ENCODE results near the gene VPS72.
"Not testable (repeated sequence)": the region's sequence is repeated elsewhere in the genome, so short reads cannot be mapped to it uniquely, and the experiment has no call there.

The VPS72 gene, protein sequence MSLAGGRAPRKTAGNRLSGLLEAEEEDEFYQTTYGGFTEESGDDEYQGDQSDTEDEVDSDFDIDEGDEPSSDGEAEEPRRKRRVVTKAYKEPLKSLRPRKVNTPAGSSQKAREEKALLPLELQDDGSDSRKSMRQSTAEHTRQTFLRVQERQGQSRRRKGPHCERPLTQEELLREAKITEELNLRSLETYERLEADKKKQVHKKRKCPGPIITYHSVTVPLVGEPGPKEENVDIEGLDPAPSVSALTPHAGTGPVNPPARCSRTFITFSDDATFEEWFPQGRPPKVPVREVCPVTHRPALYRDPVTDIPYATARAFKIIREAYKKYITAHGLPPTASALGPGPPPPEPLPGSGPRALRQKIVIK

DNA sequence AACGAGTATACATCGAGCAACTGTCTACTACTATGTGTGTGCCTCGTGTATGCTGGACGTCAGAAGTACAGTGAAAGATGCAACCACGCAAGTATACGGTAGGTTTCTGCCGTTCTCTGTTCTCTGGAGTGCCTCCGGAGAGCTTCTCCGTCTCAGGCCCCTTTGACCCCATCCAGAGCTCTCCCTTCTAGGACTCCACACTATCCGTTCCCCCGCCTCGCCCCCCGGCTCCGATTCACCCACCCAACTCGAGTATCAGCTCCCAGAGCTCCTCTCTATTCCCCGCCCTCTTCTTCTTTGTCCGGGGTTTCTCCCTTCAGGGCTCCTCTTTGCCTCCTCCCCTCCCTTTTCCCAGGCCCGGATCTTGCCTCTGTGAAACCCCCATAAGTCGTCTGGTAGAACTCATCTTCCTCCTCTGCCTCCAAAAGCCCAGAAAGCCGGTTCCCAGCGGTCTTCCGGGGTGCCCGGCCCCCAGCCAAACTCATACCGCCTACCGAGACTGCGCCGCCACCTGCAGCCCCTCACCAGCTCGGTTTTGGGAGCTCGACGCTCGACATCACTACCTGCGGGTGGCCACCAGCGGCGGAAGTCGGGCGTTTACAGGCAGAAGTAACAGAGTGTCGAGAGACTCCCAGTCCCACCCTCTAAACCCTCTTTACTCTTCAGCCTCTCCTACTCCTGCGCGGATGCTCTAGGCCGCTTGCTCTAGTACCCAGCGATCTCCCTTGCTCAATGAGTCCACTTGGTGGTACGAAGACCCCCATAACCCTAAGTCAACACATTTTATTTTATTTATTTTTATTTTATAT lies at the start of gene VPS72:
Gene VPS72, minus strand, starts transcription at position 561 of the 809 bp plus-strand sequence. Its CDS starts 76 bp downstream, at position 485.
- peak; percentile 74 to 77 for DNase-seq

DNA sequence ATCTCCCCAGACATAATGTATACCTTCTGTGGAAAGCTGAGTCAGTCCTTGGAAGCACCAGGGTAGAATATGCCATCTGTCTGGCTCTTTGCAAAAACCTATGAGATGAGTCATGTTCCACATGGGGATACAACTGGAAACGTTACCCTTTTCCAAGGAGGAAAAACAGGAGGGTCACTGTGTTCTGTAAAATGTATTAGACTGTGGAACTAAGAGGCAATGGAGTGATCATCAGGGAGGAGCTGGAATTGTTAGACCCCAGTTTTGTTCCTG lies 48.4 kb upstream of the VPS72 start:
- no peak for DNase-seq

DNA sequence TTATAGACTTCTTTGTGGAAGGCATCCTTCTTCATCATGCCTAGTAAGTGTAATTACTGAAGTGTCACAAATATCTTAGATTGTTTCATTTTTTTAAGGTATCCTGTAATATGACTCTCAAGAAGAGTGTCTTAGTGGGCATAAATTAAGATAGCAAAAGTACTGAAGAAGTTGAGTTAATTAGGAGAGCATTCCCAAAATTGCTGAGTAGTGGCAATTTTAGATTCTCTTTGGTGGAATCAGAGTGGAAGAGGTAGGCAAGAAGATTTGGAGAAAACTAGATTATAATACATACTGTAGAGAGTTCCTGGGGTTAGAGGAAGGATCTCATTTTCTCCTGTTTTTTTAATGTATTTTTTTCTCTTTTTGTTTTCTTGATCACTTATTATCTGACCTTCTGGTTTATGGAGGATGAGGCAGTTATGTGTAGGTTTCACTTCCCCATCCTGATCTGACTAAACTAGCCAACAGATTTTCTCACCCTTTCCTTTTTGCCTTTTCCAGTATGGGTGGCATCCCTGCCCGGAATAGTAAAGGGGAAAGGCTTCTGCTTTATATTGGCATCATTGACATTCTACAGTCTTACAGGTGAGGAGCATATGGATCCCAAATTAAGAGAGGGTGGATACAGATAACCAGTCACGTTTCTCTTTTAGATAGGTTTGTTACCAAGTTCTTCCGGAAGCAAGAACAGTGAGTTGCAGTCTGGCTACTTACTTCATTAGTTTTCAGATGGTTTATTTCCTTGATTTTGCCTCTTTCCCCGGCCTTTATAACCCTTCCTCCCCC lies 47.9 kb upstream of the VPS72 start:
- DNase-seq, result no peak

DNA sequence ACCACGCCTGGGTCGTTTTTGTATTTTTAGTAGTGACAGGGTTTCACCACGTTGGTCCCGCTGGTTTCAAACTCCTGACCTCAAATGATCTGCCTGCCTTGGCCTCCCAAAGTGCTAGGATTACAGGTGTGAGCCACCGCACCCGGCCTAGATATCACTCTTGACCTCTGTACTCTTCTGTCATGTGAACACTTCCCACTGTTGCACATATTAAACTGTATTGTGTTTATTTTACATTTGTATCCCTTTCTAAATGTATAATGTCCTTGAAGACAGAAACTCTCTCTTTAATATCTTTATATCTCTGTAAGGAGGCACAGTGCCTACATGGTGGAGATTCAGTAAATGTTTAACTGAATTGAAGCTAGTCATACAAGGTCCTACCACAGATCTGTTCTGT lies 45.2 kb upstream of the VPS72 start:
- DNase-seq, result no peak

DNA sequence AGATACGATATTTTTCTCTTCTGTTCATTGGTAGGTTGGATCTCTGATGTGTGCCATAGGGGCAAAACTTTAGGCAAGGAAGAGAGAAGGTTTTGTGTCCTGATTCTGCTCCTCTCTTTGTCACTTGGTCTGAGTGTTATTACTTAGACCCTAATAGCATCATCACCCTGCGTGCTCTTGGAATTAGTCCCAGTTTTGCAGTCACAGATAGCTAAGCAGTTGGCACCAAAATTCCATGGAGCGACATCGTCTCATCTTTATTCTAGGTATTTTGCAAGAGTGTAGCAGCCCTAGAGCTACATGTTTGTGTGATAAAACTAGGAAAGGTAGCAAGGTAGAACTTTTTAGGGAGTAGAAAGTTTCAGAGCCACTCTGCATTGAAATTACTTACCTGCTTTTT lies 32.1 kb upstream of the VPS72 start:
- no peak for DNase-seq

DNA sequence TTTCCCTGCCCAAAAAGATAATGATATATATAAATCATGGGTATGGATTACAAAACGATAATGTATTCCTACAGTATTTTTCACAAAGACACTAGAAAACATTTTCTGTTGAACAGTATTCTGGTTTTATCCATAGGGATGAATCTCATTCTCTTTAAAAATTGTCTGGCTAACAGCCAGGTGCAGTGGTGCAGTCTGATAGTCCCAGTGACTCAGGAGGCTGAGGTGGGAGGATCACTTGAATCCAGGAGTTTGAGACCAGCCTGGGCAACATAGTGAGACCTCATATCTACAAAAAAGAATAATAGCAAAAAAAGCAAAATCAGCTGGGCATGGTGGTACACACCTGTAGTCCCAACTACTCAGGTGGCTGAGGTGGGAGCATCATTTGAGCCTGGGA lies 31.6 kb upstream of the VPS72 start:
- DNase-seq, result no peak

DNA sequence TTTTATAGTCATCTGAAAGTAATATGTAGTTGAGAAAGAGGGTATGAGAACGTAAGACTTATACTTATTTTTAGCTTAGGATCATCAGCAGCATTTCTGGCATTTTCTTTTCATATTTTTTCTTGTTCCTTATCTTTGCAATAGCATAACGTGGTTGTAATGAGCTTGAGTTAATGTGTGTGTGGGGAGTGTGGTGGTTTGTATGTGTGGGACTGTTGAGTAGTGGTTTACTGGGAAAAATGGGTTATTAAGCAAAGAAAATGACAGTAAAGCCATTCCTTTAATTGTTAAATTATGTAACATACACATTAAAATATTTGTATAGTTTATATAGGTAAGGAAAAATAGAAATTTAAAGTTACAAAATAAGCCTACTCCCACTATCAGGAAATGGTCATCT lies 23.6 kb upstream of the VPS72 start:
- DNase-seq, result no peak

DNA sequence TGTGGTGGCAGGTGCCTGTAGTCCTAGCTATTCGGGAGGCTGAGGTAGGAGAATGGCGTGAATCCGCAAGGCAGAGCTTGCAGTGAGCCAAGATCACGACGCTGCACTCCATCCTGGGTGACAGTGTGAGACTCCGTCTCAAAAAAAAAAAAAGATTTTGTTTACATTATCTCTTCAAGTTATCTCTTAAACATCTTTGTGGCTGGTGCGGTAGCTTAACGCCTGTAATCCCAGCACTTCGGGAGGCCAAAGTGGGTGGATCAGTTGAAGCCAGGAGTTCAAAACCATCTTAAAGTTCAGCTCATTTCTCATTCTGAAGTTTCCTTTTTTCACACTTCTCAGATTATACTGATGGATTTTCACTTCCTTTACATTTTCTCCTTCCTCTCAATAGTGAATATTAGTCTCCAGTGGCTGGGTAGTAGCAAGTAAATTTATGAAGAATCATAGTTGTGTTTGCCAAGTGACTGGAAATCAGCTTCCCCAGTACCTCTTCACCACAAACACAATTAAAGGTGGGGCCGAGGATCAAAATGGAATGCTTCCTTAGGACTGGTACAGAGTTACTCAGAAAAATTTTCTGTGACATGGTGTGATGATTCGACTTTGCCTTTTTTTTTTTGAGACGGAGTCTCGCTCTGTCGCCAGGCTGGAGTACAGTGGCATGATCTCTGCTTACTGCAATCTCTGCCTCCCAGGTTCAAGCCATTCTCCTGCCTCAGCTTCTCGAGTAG lies 22.1 kb upstream of the VPS72 start:
- DNase-seq, result no peak

DNA sequence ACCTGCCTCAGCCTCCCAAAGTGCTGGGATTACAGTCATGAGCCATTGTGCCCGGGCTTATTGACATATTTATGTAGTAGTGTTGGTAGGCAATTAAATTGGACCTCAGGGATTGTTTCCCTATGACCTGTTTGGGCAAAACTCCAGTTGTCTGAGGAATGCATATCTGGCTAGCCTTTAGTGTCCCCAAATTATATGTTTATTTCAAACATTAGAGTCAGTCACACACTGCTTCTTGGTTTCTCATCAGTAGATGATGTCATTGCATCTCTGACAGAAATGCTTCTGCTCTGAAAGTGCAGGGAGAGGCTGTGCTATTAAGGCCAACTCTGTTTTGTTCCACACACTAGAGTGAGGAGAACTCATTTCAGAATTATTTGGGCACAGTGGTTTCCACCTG lies 20.8 kb upstream of the VPS72 start:
- no peak for DNase-seq

DNA sequence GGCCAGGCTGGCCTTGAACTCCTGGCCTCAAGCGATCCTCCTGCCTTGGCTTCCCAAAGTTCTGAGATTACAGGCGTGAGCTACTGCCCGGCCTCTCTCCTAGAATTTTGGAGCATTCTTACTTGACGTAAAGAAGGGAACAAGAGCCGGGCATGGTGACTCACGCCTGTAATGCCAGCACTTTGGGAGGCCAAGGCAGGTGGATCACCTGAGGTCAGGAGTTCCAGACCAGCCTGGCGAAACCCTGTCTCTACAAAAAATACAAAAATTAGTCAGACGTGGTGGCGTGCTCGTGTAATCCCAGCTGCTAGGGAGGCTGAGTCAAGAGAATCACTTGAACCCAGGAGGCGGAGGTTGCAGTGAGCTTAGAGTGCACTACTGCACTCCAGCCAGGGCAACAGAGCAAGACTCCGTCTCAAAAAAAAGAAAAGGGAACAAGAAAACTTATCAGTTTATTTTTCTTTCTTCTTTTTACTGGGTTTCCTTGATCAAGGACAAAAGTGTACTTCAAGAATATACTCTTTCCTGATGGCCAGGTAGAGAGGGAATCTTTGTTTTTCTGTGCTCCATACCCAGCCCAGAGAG lies 15.5 kb upstream of the VPS72 start:
- not testable (repeated sequence) for DNase-seq

DNA sequence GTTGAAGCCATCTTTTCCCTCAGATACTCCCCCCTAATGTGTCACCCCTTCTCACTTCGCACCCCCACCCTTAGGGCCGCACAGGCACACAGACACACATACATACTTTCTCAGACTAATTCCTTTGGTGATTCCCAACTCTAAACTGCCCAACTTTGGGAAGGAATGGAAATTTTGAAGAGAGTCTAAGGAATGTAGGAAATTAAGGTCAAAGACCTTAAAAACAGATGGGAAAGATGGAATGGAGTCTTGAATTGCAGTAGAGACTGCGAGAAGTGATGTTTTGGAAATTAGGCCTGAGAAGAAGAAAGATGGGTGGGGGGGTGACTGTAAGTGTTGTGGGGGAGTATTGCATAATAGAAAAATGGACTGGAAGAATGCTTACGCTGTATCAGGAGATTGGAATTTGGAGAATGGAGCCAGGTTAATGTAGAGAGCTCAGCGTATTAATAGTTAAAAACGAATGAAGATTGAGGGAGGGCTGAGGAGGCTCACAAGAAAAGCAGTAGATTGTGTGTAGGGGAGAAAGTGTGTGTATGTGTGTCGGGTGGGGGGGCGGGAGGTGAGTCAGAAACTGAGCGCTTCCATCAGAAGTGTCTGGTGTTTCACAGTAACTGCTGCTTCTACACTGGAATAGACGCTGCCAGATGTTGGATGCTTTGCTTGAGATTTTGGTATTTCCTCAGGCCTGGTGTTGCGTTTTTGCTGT lies 10.0 kb upstream of the VPS72 start:
- DNase-seq, result no peak

DNA sequence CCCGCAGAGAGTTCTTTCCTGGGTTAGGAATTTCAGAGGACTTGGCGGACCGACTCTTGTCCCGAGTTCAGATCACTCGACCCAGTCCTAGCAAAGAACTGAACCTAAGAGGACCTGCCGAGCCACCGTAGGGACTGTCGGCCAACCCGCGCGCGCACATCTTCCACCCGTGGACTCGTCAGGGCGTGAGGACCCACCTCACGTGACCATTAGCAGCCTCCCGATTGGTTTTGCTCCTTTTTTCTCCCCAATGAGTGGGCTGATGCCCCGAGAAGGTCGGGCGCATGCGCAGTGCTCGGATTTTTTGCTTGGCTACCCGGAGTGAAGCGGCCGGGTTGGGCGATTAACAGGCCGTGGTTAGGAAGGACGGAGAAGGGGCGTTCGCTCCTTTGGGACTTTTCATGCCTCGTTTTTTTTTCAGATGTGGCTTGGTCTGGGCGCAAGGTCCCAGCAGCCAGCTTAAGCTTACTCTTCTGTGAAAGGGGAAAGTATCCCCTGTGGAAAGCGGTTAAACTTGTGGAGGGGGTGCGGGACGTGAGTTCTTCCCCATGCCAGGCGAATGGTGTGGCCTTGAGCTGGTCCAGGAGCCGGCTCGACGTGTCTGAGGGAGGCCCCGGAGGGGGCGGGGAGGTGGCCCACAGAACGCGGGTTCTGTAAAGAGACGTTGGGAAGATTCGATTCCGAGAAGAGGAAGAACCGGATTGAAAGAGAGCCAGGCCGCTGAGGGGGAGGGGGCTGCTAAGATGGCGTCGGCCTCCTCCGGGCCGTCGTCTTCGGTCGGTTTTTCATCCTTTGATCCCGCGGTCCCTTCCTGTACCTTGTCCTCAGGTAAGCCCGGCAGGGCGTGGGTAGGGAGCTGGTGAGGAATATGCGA lies 8.5 kb upstream of the VPS72 start, which contains the start of gene PIP5K1A:
Gene PIP5K1A, plus strand, starts transcription at position 299 of the 874 bp plus-strand sequence. Its CDS starts 445 bp downstream, at position 744.
- DNase-seq, result peak; percentile 99

DNA sequence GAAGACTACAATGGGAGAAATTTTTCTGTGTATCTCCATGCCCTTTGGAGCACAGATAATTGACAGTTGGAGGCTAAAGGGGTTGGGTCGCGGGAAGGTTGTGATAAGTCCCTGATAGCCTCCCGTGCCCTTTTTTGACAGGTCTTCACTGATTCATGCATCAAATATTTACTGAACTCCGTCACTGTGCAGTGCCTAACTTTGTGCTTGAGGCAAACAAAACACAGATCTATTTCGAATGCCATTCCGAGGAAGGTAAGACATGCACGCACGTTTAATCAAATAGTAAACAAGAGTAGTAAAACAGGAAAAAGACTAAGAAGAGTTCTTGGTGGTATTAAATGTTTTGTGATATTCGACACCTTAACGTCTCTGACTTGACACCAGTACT lies 7.9 kb upstream of the VPS72 start:
- DNase-seq, result no peak

DNA sequence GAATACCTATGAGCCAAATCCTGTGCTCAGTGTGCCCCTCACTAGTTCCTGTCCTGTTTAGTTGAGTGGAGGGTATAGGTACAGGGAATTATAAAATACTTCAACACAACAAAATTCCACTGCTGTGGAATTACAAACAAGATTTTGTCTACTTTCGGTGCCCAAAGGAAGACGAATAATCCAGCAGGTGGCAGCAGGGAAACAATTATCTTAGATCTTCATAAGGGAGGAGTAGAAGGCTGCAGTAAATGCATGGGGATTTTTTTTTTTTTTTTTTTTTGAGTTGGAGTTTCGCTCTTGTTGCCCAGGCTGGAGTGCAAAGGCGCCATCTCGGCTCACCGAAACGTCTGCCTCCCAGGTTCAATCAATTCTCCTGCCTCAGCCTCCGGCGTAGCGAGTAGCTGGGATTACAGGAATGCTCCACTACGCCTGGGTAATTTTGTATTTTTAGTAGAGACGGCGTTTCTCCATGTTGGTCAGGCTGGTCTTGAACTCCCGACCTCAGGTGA lies 6.3 kb upstream of the VPS72 start:
- peak; percentile 17 to 48 for DNase-seq

DNA sequence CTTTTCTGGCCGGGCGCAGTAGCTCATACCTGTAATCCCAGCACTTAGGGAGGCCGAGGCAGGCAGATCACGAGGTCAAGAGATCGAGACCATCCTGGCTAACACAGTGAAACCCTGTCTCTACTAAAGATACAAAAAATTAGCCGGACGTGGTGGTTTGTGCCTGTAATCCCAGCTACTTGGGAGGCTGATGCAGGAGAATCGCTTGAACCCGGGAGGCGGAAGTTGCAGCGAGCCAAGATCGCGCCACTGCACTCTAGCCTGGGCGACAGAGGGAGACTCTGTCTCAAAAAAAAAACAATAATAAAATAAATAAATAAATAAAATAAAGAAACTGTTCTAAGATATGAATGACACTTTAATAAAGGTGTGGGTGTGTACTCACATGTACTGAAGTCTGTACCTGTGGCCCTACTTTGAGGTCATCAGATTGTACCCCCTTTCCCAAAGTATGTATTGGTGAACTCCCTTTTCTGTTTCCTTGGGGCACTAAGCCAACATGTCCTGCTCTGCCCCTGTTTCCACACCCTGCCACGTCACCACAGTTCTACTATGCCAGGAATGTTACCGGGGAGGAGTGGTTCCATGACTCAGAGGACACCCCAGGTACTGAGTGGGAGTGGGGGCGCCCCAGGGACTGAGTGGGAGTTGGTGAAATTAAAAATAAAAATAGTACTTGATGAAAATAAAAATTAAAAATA lies 5.0 kb upstream of the VPS72 start:
- DNase-seq, result not testable (repeated sequence)

DNA sequence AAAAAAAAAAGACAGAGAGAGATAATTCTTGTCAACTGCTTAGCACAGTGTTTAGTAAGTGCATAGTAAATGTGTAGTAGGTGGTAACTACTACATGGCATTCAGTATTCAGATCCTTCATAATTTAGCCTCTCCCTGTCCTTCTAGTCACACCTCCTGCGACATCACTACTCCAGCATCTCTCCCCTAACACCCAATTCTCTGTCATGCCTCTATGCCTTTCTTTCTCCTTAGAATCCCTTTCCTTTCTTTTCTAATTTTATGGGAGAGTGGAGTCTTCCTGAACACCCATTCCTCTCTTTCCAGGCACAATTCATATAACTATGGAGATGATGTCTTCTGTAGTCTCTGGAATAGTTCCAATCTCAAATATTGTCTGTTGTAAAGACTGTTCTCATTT lies 3.9 kb upstream of the VPS72 start:
- no peak for DNase-seq

DNA sequence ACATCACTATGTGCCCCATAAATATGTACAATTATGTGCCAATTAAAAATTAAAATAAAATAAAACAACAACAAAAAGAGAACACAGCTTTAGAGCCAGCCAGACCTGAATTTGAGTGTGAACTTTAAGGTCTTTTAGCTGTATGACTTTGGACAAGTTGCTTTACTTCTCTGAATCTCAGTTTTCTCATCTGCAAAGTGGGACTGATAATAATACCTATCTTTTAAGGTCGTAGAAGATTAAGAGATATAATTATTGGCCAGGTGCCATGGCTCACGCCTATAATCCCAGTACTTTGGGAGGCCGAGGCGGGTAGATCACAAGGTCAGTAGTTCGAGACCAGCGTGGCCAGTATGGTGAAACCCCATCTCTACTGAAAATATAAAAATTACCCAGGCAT lies 3.3 kb upstream of the VPS72 start:
- no peak for DNase-seq

DNA sequence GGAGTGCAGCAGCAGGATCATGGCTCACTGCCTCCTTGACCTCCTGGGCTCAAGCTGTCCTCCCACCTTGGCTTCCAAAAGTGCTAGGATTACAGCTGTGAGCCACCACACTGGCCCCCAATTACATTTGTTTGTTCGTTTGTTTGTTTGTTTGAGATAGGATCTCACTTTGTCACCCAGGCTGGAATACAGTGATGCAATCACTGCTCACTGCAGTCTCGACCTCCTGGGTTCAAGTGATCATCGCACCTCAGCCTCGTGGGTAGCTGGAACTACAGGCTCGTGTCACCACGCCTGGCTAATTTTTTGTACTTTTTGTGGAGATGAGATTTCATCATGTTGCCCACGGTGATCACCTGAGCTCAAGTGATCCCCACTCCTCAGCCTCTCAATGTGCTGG lies 2.0 kb upstream of the VPS72 start:
- no peak for DNase-seq

DNA sequence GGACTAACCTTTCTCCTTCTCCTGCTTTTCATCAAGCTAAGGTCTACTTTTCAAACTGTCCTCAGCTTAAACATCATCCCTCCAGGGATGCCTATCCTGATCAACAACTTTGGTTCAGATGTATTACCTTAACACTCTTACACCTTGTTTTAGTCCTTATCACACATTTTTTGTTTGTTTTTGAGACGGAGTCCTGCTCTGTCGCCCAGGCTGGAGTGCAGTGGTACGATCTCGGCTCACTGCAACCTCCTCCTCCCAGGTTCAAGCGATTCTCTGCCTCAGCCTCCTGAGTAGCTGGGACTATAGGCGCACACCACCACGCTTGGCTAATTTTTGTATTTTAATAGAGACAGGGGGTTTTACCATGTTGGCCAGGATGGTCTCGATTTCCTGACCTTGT lies 1.3 kb downstream of the VPS72 start:
- not testable (repeated sequence) for DNase-seq

DNA sequence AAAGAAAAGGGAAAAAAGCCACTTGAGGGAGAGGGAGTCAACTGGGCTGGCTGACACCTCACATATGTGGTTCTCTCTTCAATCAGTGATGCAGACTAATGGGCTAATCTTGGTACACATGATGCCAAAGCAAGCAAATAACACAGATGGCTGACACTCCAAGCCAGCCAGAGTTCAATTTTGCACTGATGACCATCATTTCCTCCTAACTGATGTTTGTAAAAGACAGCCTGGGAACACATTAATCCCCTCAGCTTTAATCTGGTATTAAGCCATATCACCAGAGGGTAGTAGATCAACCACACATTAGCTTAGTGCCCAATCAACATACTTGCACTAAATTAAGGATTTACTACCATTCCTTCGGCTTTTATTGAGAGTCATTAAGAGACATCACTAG lies 2.8 kb downstream of the VPS72 start:
- no peak for DNase-seq
